ENCODE measurements around the gene TRIM66.

DNA sequence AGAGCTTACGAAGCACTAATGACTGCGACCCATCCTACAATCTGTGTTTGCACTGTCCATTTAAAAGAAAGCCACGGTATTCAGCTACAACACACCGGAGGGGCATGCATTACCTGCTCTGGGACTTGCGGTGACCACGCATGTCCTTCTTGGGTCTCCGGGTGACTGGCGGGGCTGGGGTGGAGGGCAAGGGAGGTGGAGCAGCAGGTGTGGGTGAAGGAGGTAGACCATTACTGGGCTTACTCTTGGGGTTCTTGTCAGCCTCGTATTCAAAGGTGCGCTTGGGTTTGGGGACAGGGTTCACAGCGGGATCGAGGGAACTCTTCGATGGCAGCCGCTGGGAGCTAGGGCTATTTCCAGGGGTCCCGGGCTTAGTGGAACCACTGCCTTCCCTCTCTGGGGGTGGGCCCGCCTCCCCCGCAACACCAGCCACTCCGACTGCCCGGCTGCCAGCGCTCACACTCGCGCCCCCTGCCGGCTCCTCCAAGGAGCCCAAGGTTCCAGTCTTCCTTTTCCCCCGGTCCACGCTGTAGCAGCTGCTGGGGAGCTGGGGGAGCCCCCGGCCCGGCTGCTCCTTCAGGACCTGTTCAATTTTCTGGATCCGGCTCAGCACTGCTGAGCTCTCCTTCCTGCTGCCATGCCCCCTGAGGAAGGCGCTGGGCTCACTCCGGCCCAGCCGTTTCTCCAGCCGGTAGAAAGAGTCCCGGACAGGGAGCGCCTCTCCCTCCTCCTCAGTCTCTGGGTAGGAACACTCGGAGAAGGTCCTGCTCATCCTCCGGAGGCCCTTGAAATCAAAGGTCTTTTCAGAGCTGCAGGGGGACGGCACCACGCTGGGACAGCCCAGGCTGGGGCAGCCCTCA lies 47.6 kb upstream of the TRIM66 start:
- TF ChIP-seq, protein P1, sequence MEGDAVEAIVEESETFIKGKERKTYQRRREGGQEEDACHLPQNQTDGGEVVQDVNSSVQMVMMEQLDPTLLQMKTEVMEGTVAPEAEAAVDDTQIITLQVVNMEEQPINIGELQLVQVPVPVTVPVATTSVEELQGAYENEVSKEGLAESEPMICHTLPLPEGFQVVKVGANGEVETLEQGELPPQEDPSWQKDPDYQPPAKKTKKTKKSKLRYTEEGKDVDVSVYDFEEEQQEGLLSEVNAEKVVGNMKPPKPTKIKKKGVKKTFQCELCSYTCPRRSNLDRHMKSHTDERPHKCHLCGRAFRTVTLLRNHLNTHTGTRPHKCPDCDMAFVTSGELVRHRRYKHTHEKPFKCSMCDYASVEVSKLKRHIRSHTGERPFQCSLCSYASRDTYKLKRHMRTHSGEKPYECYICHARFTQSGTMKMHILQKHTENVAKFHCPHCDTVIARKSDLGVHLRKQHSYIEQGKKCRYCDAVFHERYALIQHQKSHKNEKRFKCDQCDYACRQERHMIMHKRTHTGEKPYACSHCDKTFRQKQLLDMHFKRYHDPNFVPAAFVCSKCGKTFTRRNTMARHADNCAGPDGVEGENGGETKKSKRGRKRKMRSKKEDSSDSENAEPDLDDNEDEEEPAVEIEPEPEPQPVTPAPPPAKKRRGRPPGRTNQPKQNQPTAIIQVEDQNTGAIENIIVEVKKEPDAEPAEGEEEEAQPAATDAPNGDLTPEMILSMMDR (IDR thresholded peaks at IDR 0.05): no peak
- no peak for TF ChIP-seq ZFX (IDR thresholded peaks at IDR 0.05; ENCODE audit: borderline replicate concordance)

Data from 22Rv1 (cell line).